K562 (cell line): ENCODE measurements around the gene REM2. TPM values are rescaled to one million over a fixed set of nuclear protein-coding genes. Genes with fewer than 3 reads are reported as not detected.

Experiments
- ATAC-seq: fragments of 200-7000 bp; cut with Tn5 transposase; 3 replicates; pipeline ENCODE4 v1.9.1; 2020; ENCODE audit warnings: moderate library complexity
- BruUV-seq: library from RNA; stranded (reverse); fragments of 400-500 nt; replicated peaks from 2 replicates; lab custom pipeline; 2021; lab: Mats Ljungman, UMichigan
- CTCF ChIA-PET: fragments of 300-600 bp; formaldehyde crosslinking; extraction: SDS; loops from one replicate; lab custom pipeline; 2021; ENCODE audit warnings: low intra/inter-chr PET ratio; lab: Yijun Ruan, JAX
- POLR2A ChIA-PET: fragments of 300-600, 350-650 bp; sonication (Branson Sonifier 250); formaldehyde crosslinking; extraction: SDS; loops from one replicate; lab custom pipeline; 2021; ENCODE audit warnings: antibody characterized with exemption, inconsistent platforms; lab: Yijun Ruan, JAX
- DNase-seq, 4 experiments: peaks; one replicate each; pipeline versions ENCODE4 v3.0.0 to v3.0.0-alpha.2; 2011 to 2018; ENCODE audit warnings: low spot score in 3 of 4, mixed read lengths in 3 of 4; ENCODE audit errors: extremely low read depth in 1 of 4
- FAIRE-seq: peaks from 2 replicates; lab custom pipeline; 2011; peaks lifted over from hg19 to GRCh38; lab: Jason Lieb, UNC
- H2AFZ ChIP-seq: 2 replicates; pipeline ENCODE4 v1.6.0; 2011; ENCODE audit warnings: low read depth, low read length, control low read depth, inconsistent platforms
- H3K27ac ChIP-seq: fragments of 200-600 bp; 3 replicates; pipeline ENCODE4 v1.8.0; 2011; ENCODE audit warnings: low read depth, mild to moderate bottlenecking, control low read depth, inconsistent platforms, low read length, moderate library complexity, mixed read lengths; ENCODE audit errors: extremely low read depth
- H3K27me3 ChIP-seq, 2 experiments: fragments of 300-600 bp in 1 of 2; 2 replicates in 1 of 2; 3 replicates in 1 of 2; pipeline versions ENCODE4 v1.6.0 to v1.8.0; 2011; ENCODE audit warnings: inconsistent platforms in 2 of 2, low read length in 2 of 2, mild to moderate bottlenecking in 1 of 2, mixed read lengths in 1 of 2, moderate library complexity in 1 of 2; ENCODE audit not compliant: control insufficient read depth in 2 of 2, insufficient read depth in 2 of 2
- H3K36me3 ChIP-seq: fragments of 300-600 bp; 3 replicates; pipeline ENCODE4 v1.8.0; 2011; ENCODE audit warnings: mild to moderate bottlenecking, low read length, inconsistent platforms; ENCODE audit not compliant: control insufficient read depth, insufficient read depth
- H3K4me1 ChIP-seq, 2 experiments: fragments of 200-600 bp in 1 of 2; replicated peaks in 1 of 2; 2 replicates in 1 of 2; 3 replicates in 1 of 2; pipeline versions ENCODE4 v1.5.1 to v1.8.0; 2011; ENCODE audit warnings: inconsistent platforms in 2 of 2, low read length in 2 of 2, mild to moderate bottlenecking in 1 of 2, mixed read lengths in 1 of 2, moderate library complexity in 1 of 2; ENCODE audit not compliant: control insufficient read depth in 2 of 2, insufficient read depth in 2 of 2
- H3K4me2 ChIP-seq: 2 replicates; pipeline ENCODE4 v1.6.1; 2011; ENCODE audit warnings: low read length, control low read depth, inconsistent platforms, mixed read lengths; ENCODE audit not compliant: insufficient read depth
- H3K4me3 ChIP-seq: fragments of 200-600 bp; sonication (generic), shearing (Covaris generic); 2 replicates; pipeline ENCODE4 v1.5.1; 2016; ENCODE audit warnings: control low read depth, inconsistent platforms
- H3K79me2 ChIP-seq: fragments of 200-600 bp; 3 replicates; pipeline ENCODE4 v1.8.0; 2011; ENCODE audit warnings: low read length, inconsistent platforms; ENCODE audit not compliant: control insufficient read depth, insufficient read depth
- H3K9ac ChIP-seq, 2 experiments: 2 replicates each; pipeline versions ENCODE4 v1.6.0 to v1.6.1; 2011; ENCODE audit warnings: low read depth in 2 of 2, low read length in 2 of 2, control low read depth in 1 of 2, inconsistent platforms in 1 of 2, mild to moderate bottlenecking in 1 of 2, mixed read lengths in 1 of 2; ENCODE audit not compliant: insufficient read depth in 1 of 2
- H3K9me1 ChIP-seq: one replicate; pipeline ENCODE4 v1.6.0; 2011; ENCODE audit warnings: inconsistent platforms, mild to moderate bottlenecking, low read length, moderate library complexity; ENCODE audit not compliant: control insufficient read depth, insufficient read depth
- H3K9me3 ChIP-seq: replicated peaks from 2 replicates; pipeline ENCODE4 v1.5.1; 2011; ENCODE audit warnings: low read depth, low read length, inconsistent platforms; ENCODE audit not compliant: control insufficient read depth, insufficient read depth
- H4K20me1 ChIP-seq: replicated peaks from 2 replicates; pipeline ENCODE4 v1.6.1; 2011; ENCODE audit warnings: low read length, inconsistent platforms, mixed read lengths; ENCODE audit not compliant: control insufficient read depth, insufficient read depth
- BACH1 ChIP-seq: fragments of 200-800 bp; sonication (Bioruptor generic); IDR thresholded peaks from 2 replicates; pipeline ENCODE4 v1.6.1; 2016; ENCODE audit warnings: missing genetic modification characterization, missing compliant biosample characterization
- DNMT1 ChIP-seq: fragments of 450-650 bp; IDR thresholded peaks from 2 replicates; pipeline ENCODE4 v1.6.1; 2016; ENCODE audit warnings: antibody characterized with exemption, mild to moderate bottlenecking
- HDGF ChIP-seq: fragments of 450-650 bp; IDR thresholded peaks from 2 replicates; pipeline ENCODE4 v1.6.1; 2016
- MCM3 ChIP-seq: fragments of 450-650 bp; IDR thresholded peaks from 2 replicates; pipeline ENCODE4 v1.6.1; 2016
- MED1 ChIP-seq: sonication (generic); formaldehyde crosslinking; IDR thresholded peaks from 2 replicates; pipeline ENCODE4 v1.8.1; 2023; ENCODE audit warnings: missing genetic modification reagents, borderline replicate concordance
- PHB2 ChIP-seq: fragments of 450-650 bp; IDR thresholded peaks from 2 replicates; pipeline ENCODE4 v1.6.1; 2017; ENCODE audit warnings: low read depth
- PHF21A ChIP-seq: fragments of 450-650 bp; IDR thresholded peaks from 2 replicates; pipeline ENCODE4 v1.6.1; 2017; ENCODE audit warnings: low read depth, borderline replicate concordance
- PRPF4 ChIP-seq: fragments of 200-400 bp; formaldehyde crosslinking; IDR thresholded peaks from one replicate; pipeline ENCODE4 v1.6.1; 2017; ENCODE audit warnings: low read length, low read depth, mild to moderate bottlenecking; ENCODE audit not compliant: insufficient read depth, poor library complexity, severe bottlenecking
- RAD21 ChIP-seq, 2 experiments: fragments of 250-450 bp in 1 of 2; fragments of 450-650 bp in 1 of 2; sonication (Bioruptor Pico) in 1 of 2; formaldehyde crosslinking in 1 of 2; IDR thresholded peaks in 1 of 2; conservative IDR thresholded peaks in 1 of 2; 2 replicates each; pipeline versions ENCODE4 v1.4.0 to v1.8.0; 2020 to 2022; ENCODE audit warnings: mild to moderate bottlenecking in 2 of 2, moderate library complexity in 1 of 2
- ZNF217 ChIP-seq: sonication (generic); formaldehyde crosslinking; IDR thresholded peaks from 2 replicates; pipeline ENCODE4 v1.8.0; 2022; ENCODE audit warnings: mild to moderate bottlenecking, missing genetic modification reagents
- ZNF778 ChIP-seq: fragments of 450-650 bp; formaldehyde crosslinking; IDR thresholded peaks from 2 replicates; pipeline ENCODE4 v1.4.0; 2020; ENCODE audit warnings: mild to moderate bottlenecking, moderate library complexity
- WGBS: fragments of 100-300 bp; shearing (Covaris generic); methylation state at CpG from one replicate; pipeline ENCODE4 v1.1.6; 2016; ENCODE audit warnings: low coverage, mixed read lengths; ENCODE audit not compliant: insufficient coverage; ENCODE audit errors: missing lambda C conversion rate; 5-methylcytosine and 5-hydroxymethylcytosine counted together
- in situ Hi-C: fragments of 300-500 bp; cut with MboI; formaldehyde crosslinking; loops from 4 replicates; pipeline ENCODE4 v1.15.0; 2018; ENCODE audit warnings: inconsistent platforms, mixed read lengths
- intact Hi-C: fragments of 100-400 bp; cut with micrococcal nuclease; formaldehyde crosslinking; loops from 2 replicates; pipeline ENCODE4 v1.14.2; 2022
- polyA plus RNA-seq, 8 experiments: library from polyadenylated mRNA; depleted of rRNA in 4 of 8; stranded (reverse) in 5 of 8; unstranded in 3 of 8; fragments of >200 nt; fragmentation: Nextera tagmentation in 2 of 8; fragmentation: Illumina TruSeq in 1 of 8; extraction: Ambion mirVana in 2 of 8; extraction: Trizol in 1 of 8; gene quantifications; 2 replicates each; pipeline versions ENCODE4 v1.2.1 to v1.2.3, GENCODE V29; 2011 to 2014; ENCODE audit warnings: inconsistent platforms in 1 of 8, missing spikeins in 1 of 8
- total RNA-seq, 7 experiments: library from RNA; depleted of rRNA in 6 of 7; stranded (reverse); fragments of >200 nt in 6 of 7; fragmentation: Illumina TruSeq in 2 of 7; extraction: Trizol in 2 of 7; gene quantifications; 2 replicates each; pipeline versions ENCODE4 v1.2.1 to v1.2.3, GENCODE V29; 2011 to 2021; ENCODE audit warnings: low replicate concordance in 1 of 7
- TF ChIP-seq, protein P1 (sequence below): fragments of 450-650 bp; formaldehyde crosslinking; IDR thresholded peaks from 2 replicates; pipeline ENCODE4 v1.4.0; 2020; ENCODE audit warnings: mild to moderate bottlenecking, moderate library complexity
- TF ChIP-seq, protein P2 (sequence below), 2 experiments: fragments of 450-650 bp; IDR thresholded peaks; 2 replicates each; pipeline ENCODE4 v1.6.1; 2016
- TF ChIP-seq, protein P3 (sequence below): fragments of 250-450 bp; sonication (Bioruptor Pico); IDR thresholded peaks from 2 replicates; pipeline ENCODE4 v1.4.0; 2020; ENCODE audit warnings: mild to moderate bottlenecking, moderate library complexity
- TF ChIP-seq, protein P4 (sequence below): fragments of 250-450 bp; sonication (Bioruptor Pico); IDR thresholded peaks from 2 replicates; pipeline ENCODE4 v1.6.1; 2021; ENCODE audit warnings: mild to moderate bottlenecking
- TF ChIP-seq, protein P5 (sequence below): sonication (generic); formaldehyde crosslinking; IDR thresholded peaks from 2 replicates; pipeline ENCODE4 v1.8.1; 2022; ENCODE audit warnings: missing genetic modification reagents

The REM2 gene
- total and polyA plus RNA-seq, 9 of the 15 experiments (the other 6 are each of a cell fraction or from before 2014, with no cell fraction given), result 0.18 to 1.0 (median 0.38) TPM

DNA sequence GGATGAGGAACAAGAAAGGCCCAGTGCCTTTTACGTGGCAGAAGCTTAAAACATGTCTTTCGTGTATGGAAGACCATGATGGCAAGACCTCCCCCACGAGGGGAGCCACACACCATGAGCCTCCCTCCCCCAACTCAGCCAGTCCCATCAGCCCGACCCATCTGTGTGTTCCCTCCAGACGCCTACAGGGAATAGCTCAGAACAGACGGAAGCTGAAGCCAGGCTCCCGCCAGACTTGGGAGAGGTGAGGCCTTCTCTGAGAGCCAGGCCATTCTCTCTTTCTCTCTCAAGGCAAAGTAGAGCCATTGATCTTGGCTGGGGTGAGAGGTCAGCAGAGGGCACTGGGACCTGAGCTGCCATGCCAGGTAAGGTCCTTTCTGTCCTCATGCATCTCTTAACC lies 9.5 kb downstream of the REM2 start:
- FAIRE-seq (no peak), ATAC-seq (no peak), DNase-seq (no peak)
- Histone ChIP-seq H3K9ac (peak overlapping the region in 1 of 2 experiments; percentile 66; a peak in 2 of 4 replicates), H3K4me1 (peaks cover 20 to 25% of the 10 kb centered on the region in 2 experiments; a peak in 4 of 5 replicates), H3K36me3 (no peaks in the 10 kb centered on the region), H3K9me1 (peaks cover 3% of the 10 kb centered on the region), H3K4me2 (no peak overlapping the region), H3K79me2 (peaks cover 9% of the 10 kb centered on the region), H3K4me3 (no peak overlapping the region), H3K27me3 (no peaks in the 10 kb centered on the region), H3K9me3 (no peaks in the 10 kb centered on the region), H3K27ac (peak overlapping the region; percentile 34; the same call in 1 of the 3 replicates), H2AFZ (no peak overlapping the region), H4K20me1 (no peaks in the 10 kb centered on the region)
- WGBS, result 68% methylated on average over 7 of the region's 7 CpGs
- no TSS peak for BruUV-seq
- intact Hi-C loops, result no loop called here
- in situ Hi-C loops, result no loop called here
- POLR2A ChIA-PET, result interaction anchor here (0.6 to 1.3 kb wide), 3 partner anchors 9 to 367 kb away, joined by 3 to 4 read pairs (median 4); partner anchors contain the start of gene REM2
- CTCF ChIA-PET, result no interaction called here
- TF ChIP-seq RAD21 (CRISPR knock-in tag; conservative IDR thresholded peaks at IDR 0.05 in 1 of 2, IDR thresholded peaks at IDR 0.05 in 1 of 2) (no peak), MCM3 (no peak), BACH1 (no peak), PHF21A (no peak), HDGF (no peak), DNMT1 (no peak), MED1 (CRISPR knock-in tag) (no peak), PRPF4 (no peak), PHB2 (no peak), ZNF217 (CRISPR knock-in tag) (no peak), ZNF778 (CRISPR knock-in tag) (no peak)
- TF ChIP-seq, protein P1, sequence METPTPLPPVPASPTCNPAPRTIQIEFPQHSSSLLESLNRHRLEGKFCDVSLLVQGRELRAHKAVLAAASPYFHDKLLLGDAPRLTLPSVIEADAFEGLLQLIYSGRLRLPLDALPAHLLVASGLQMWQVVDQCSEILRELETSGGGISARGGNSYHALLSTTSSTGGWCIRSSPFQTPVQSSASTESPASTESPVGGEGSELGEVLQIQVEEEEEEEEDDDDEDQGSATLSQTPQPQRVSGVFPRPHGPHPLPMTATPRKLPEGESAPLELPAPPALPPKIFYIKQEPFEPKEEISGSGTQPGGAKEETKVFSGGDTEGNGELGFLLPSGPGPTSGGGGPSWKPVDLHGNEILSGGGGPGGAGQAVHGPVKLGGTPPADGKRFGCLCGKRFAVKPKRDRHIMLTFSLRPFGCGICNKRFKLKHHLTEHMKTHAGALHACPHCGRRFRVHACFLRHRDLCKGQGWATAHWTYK (CRISPR knock-in tag), result no peak
- TF ChIP-seq, protein P2, sequence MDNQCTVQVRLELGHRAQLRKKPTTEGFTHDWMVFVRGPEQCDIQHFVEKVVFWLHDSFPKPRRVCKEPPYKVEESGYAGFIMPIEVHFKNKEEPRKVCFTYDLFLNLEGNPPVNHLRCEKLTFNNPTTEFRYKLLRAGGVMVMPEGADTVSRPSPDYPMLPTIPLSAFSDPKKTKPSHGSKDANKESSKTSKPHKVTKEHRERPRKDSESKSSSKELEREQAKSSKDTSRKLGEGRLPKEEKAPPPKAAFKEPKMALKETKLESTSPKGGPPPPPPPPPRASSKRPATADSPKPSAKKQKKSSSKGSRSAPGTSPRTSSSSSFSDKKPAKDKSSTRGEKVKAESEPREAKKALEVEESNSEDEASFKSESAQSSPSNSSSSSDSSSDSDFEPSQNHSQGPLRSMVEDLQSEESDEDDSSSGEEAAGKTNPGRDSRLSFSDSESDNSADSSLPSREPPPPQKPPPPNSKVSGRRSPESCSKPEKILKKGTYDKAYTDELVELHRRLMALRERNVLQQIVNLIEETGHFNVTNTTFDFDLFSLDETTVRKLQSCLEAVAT (IDR thresholded peaks at IDR 0.05), result no peak
- TF ChIP-seq, protein P3, sequence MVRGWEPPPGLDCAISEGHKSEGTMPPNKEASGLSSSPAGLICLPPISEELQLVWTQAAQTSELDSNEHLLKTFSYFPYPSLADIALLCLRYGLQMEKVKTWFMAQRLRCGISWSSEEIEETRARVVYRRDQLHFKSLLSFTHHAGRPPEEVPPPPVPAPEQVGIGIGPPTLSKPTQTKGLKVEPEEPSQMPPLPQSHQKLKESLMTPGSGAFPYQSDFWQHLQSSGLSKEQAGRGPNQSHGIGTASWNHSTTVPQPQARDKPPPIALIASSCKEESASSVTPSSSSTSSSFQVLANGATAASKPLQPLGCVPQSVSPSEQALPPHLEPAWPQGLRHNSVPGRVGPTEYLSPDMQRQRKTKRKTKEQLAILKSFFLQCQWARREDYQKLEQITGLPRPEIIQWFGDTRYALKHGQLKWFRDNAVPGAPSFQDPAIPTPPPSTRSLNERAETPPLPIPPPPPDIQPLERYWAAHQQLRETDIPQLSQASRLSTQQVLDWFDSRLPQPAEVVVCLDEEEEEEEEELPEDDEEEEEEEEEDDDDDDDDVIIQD, result no peak
- TF ChIP-seq, protein P4, sequence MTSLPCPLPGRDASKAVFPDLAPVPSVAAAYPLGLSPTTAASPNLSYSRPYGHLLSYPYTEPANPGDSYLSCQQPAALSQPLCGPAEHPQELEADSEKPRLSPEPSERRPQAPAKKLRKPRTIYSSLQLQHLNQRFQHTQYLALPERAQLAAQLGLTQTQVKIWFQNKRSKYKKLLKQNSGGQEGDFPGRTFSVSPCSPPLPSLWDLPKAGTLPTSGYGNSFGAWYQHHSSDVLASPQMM (CRISPR knock-in tag), result no peak
- TF ChIP-seq, protein P5, sequence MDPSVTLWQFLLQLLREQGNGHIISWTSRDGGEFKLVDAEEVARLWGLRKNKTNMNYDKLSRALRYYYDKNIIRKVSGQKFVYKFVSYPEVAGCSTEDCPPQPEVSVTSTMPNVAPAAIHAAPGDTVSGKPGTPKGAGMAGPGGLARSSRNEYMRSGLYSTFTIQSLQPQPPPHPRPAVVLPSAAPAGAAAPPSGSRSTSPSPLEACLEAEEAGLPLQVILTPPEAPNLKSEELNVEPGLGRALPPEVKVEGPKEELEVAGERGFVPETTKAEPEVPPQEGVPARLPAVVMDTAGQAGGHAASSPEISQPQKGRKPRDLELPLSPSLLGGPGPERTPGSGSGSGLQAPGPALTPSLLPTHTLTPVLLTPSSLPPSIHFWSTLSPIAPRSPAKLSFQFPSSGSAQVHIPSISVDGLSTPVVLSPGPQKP (CRISPR knock-in tag), result no peak
